Testis (tissue), 5 donors: ENCODE measurements around the gene GCG. TPM values are rescaled to one million over a fixed set of nuclear protein-coding genes. Genes with fewer than 3 reads are reported as not detected.

Experiments used
- DNase-seq: peaks from one replicate; pipeline ENCODE4 v3.0.0-alpha.2; 2019
- H3K27ac ChIP-seq, 2 donors: fragments of 200-600 bp; sonication (generic); one replicate each; pipeline ENCODE4 v1.5.1; 2019
- H3K27me3 ChIP-seq: fragments of 200-600 bp; sonication (generic); one replicate; pipeline ENCODE4 v1.5.1; 2019
- H3K36me3 ChIP-seq: fragments of 200-600 bp; sonication (generic); one replicate; pipeline ENCODE4 v1.5.1; 2017; ENCODE audit warnings: low read depth; ENCODE audit errors: missing control alignments
- H3K4me1 ChIP-seq: fragments of 200-600 bp; sonication (generic); one replicate; pipeline ENCODE4 v1.5.1; 2019
- H3K4me3 ChIP-seq, 2 donors: fragments of 200-600 bp; sonication (generic); one replicate each; pipeline ENCODE4 v1.5.1; 2017 to 2019
- H3K9me3 ChIP-seq: fragments of 200-600 bp; sonication (generic); one replicate; pipeline ENCODE4 v1.5.1; 2017
- POLR2A ChIP-seq: fragments of 450-650 bp; IDR thresholded peaks from one replicate; pipeline ENCODE4 v1.6.1; 2017; ENCODE audit warnings: antibody characterized with exemption, mild to moderate bottlenecking, moderate library complexity
- WGBS, 2 donors: methylation state at CpG; one replicate each; pipeline ENCODE4 v1.1.5; 2018; 5-methylcytosine and 5-hydroxymethylcytosine counted together
- intact Hi-C: fragments of 100-400 bp; cut with DNase I; formaldehyde crosslinking; loops from one replicate; pipeline ENCODE4 v1.15.1; 2023; ENCODE audit warnings: low total_unique reads
- long read RNA-seq, 2 donors: transcript quantifications; one replicate each; lab custom pipeline, GENCODE V29; 2026
- polyA plus RNA-seq: library from polyadenylated mRNA; stranded (reverse); fragments of 350-450 nt; fragmentation: Illumina TruSeq; extraction: RNeasy Lipid Tissue Mini Kit (QIAGEN cat#74804); gene quantifications from one replicate; pipeline ENCODE4 v1.2.3, GENCODE V29; 2014; ENCODE audit warnings: low read depth, low replicate concordance; ENCODE audit not compliant: insufficient read depth
- total RNA-seq, 2 donors: library from RNA; depleted of rRNA; stranded (reverse); fragments of >200 nt; gene quantifications; one replicate each; pipeline ENCODE4 v1.2.3, GENCODE V29; 2016
- TF ChIP-seq, protein P1 (sequence below), 3 experiments: fragments of 450-650 bp in 2 of 3; fragments of 200-600 bp in 1 of 3; sonication (generic) in 1 of 3; IDR thresholded peaks; one replicate each; pipeline ENCODE4 v1.5.1; 2016 to 2019; ENCODE audit warnings: antibody characterized with exemption in 3 of 3, mild to moderate bottlenecking in 2 of 3, moderate library complexity in 1 of 3

Gene GCG
- total RNA-seq = not detected
- not detected for polyA plus RNA-seq
- long read RNA-seq, donor 1 = 0 reads
- long read RNA-seq, donor 2 = 0 reads

- Histone ChIP-seq H3K36me3 (no peaks in the 10 kb centered on the region), H3K4me3 (no peak within 1 kb of the TSS), H3K27me3 (no peaks in the 10 kb centered on the region), H3K9me3 (no peaks in the 10 kb centered on the region), H3K27ac (no peak within 1 kb of the TSS), H3K4me1 (no peaks in the 10 kb centered on the region)
- TF ChIP-seq POLR2A = no peak
- TF ChIP-seq, protein P1, sequence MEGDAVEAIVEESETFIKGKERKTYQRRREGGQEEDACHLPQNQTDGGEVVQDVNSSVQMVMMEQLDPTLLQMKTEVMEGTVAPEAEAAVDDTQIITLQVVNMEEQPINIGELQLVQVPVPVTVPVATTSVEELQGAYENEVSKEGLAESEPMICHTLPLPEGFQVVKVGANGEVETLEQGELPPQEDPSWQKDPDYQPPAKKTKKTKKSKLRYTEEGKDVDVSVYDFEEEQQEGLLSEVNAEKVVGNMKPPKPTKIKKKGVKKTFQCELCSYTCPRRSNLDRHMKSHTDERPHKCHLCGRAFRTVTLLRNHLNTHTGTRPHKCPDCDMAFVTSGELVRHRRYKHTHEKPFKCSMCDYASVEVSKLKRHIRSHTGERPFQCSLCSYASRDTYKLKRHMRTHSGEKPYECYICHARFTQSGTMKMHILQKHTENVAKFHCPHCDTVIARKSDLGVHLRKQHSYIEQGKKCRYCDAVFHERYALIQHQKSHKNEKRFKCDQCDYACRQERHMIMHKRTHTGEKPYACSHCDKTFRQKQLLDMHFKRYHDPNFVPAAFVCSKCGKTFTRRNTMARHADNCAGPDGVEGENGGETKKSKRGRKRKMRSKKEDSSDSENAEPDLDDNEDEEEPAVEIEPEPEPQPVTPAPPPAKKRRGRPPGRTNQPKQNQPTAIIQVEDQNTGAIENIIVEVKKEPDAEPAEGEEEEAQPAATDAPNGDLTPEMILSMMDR (IDR thresholded peaks at IDR 0.05) = no peak
- intact Hi-C loops = no loop called here
- whole genome bisulfite sequencing, 2 donors = 86 to 88% methylated on average over 3 of the region's 3 CpGs
- DNase-seq = no peak
Observed at GRCh38 chr2:162152147-162152546, at the start of gene GCG. TSS of gene GCG (minus strand) at chr2:162152247. CDS start at chr2:162149178, 3,069 bp downstream.

DNA sequence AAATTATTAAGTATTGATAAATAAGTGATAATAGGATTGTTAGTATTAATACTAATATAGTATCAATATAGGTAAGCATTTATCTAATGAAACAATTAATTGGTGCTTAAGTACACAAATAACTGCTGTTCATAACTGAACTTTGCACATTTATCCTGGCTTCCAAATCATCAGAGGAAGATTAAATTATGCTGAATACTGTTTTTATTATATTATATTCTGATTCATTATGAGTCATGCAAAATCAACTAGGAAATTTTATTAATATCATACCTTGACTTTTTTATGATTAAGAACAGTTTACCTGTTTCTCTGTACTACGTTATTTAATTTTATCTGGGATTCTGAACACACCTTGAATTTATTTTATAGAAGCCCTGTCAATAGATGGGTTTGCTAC lies 48.6 kb upstream of the GCG start:
- 90 to 91% methylated on average over 1 of the region's 1 CpG for WGBS, 2 donors
- TF ChIP-seq POLR2A = no peak
- TF ChIP-seq, protein P1 (IDR thresholded peaks at IDR 0.05) = no peak
- no peaks in the 10 kb centered on the region for H3K36me3 ChIP-seq
- no peaks in the 10 kb centered on the region for H3K9me3 ChIP-seq
- no peaks in the 10 kb centered on the region for H3K4me1 ChIP-seq
- no peaks in the 10 kb centered on the region for H3K27me3 ChIP-seq
- intact Hi-C loops = no loop called here
- no peak for DNase-seq
- no peak overlapping the region for H3K27ac ChIP-seq
- H3K4me3 ChIP-seq = no peak overlapping the region

DNA sequence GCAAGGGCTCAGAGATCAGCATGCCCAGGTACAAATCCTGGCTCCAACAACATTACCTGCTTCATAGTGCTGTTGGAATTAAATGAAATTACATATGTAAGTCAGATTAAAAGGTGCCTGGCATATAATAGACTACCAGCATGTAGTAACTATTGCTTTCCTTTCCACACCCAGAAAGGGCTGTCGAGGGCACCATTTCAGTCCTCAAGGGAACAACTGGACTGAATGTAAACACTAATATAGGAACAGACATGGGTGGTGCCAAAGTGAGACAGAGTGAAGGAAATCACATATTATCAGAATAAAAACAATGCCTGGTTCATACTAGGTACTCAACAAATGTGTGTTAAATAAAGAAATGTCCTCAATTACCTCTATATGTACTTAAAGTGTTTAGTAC lies 47.9 kb upstream of the GCG start:
- Histone ChIP-seq H3K4me1 (no peaks in the 10 kb centered on the region), H3K9me3 (no peaks in the 10 kb centered on the region), H3K4me3 (no peak overlapping the region), H3K27ac (no peak overlapping the region), H3K36me3 (no peaks in the 10 kb centered on the region), H3K27me3 (no peaks in the 10 kb centered on the region)
- DNase-seq = no peak
- no peak for TF ChIP-seq POLR2A
- TF ChIP-seq, protein P1 (IDR thresholded peaks at IDR 0.05) = no peak
- 94 to 97% methylated on average over 1 of the region's 1 CpG for WGBS, 2 donors
- intact Hi-C loops = no loop called here

DNA sequence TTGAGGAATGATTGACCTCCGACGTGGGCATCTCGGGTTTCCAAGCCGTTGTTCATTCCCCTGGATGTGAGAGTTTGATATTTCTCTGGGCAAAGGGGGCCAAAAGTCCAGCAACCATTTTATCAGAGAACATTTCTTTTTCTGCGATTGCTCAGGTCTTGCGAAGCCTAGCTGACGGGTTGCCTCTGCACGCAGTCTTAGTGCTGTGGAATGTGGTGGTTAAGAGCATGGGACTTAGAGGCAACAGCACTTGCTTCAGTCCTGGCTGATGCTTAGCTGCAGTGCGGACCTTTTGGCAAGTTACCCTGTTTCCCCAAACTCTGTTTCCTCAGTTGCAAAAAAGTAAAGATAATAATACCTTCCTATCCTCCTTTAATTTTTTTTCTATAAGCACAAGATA lies 46.2 kb upstream of the GCG start:
- Histone ChIP-seq H3K4me3 (no peak overlapping the region), H3K27ac (no peak overlapping the region), H3K9me3 (no peaks in the 10 kb centered on the region), H3K36me3 (no peaks in the 10 kb centered on the region), H3K27me3 (no peaks in the 10 kb centered on the region), H3K4me1 (no peaks in the 10 kb centered on the region)
- TF ChIP-seq, protein P1 (IDR thresholded peaks at IDR 0.05) = no peak
- no peak for TF ChIP-seq POLR2A
- WGBS, 2 donors = 85 to 92% methylated on average over 9 of the region's 9 CpGs
- no peak for DNase-seq
- intact Hi-C loops = no loop called here

- WGBS, 2 donors = 88 to 91% methylated on average over 2 of the region's 2 CpGs
- TF ChIP-seq POLR2A = no peak
- TF ChIP-seq, protein P1 (IDR thresholded peaks at IDR 0.05) = no peak
- intact Hi-C loops = no loop called here
- no peaks in the 10 kb centered on the region for H3K36me3 ChIP-seq
- H3K4me1 ChIP-seq = no peaks in the 10 kb centered on the region
- H3K4me3 ChIP-seq = no peak overlapping the region
- H3K27me3 ChIP-seq = no peaks in the 10 kb centered on the region
- no peak overlapping the region for H3K27ac ChIP-seq
- H3K9me3 ChIP-seq = no peaks in the 10 kb centered on the region
- DNase-seq = no peak
Observed at GRCh38 chr2:162197069-162197825, 45.2 kb upstream of the GCG start.
